GM18507 (cell line): Measurements from ENCODE around the gene NUCKS1.
"Not testable (repeated sequence)": the region's sequence is repeated elsewhere in the genome, so short reads cannot be mapped to it uniquely, and the experiment has no call there.

Experiments
- DNase-seq: peaks from one replicate; pipeline ENCODE4 v3.0.0; 2011; ENCODE audit warnings: low read depth; ENCODE audit not compliant: insufficient read length; ENCODE audit errors: extremely low spot score
- FAIRE-seq: peaks from 2 replicates; lab custom pipeline; 2011; peaks lifted over from hg19 to GRCh38; lab: Jason Lieb, UNC

The NUCKS1 gene

DNA sequence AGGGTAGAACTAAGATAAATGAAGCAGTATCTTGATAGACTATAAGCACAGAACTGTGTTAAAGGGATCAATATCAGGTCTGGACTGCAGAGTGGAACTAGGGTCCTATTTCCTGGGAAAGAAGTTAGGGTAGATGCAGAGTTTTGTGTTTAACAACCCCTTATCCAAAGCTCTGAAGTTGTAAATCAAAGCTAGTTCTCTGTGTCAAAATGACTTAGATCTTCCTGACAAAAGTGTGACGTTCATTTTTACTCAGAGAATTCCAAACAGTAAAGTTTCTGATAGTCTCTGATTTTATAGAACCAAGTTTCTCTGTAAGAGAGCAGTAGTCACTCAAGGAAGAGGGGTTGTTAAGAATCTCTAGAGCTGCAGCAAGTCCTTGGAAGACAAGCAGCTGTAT is 8.3 kb downstream of the NUCKS1 start:
- FAIRE-seq, result peak; percentile 9
- no peak for DNase-seq

DNA sequence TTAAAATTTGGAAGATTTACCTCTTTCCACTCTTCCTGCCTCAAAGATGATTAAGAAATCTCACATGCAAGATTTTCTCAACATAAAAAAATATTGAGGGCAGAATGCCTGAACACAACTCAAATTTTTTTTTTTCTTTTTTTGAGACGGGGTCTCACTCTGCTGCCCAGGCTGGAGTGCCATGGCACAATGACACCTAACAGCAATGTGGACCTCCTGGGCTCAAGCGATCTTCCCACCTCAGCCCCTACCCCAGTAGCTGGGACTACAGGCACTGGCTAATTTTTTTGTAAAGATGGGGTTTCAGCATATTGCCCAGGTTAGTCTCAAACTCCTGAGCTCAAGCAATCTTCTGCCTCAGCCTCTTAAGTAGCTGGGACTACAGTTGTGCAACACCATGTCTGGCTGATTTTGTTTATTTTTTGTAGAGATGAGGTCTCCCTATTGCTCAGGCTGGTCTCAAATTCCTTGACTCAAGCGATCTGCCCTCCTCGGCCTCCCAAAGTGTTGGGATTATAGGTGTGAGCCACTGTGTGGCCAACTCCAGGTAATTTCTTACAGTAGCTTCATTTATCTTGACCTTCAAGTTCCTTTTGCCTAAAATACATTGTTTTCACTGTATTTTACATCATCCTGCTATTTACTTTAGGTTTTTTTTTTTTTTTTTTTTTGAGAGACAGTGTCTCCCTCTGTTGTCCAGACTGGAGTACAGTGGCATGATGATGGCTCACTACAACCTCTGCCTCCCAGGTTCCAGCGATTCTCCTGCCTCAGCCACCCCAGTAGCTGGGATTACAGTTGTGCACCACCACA is 10.4 kb downstream of the NUCKS1 start:
- DNase-seq, result no peak
- FAIRE-seq, result no peak

GRCh38 chr1:205735218-205735617 is 14.8 kb downstream of the NUCKS1 start:
- DNase-seq (no peak), FAIRE-seq (no peak)

DNA sequence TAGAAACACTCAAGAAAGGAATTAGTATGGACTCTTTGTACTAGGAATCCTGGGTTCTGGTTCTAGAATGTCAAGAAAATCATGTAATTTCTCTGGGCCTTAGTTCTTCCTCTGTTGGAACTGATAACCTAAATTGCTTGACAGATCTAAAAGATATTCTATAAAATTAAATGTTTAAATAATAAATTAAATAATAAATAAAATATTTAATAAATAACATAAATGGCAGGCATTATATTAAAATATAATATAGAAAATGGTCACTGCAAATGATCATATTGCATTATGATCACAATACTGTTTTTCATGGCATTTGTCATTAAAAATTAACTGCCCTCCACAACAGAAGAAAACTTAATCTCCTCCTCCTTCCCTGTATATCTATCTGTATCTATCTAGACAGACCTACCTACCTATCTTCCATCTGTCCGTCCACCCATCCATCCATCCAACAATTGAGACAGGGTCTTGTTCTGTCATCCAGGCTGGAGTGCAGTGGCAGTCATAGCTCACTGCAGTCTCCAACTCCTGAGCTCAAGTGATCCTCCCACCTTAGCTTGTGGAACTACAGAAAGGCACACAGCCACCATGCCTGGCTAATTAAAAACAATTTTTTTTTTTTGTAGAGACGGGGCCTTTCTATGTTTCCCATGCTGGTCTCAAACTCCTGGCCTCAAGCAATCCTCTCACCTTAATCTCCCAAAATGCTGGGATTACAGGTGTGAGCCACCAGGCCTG is 16.4 kb downstream of the NUCKS1 start:
- DNase-seq (no peak), FAIRE-seq (no peak)

DNA sequence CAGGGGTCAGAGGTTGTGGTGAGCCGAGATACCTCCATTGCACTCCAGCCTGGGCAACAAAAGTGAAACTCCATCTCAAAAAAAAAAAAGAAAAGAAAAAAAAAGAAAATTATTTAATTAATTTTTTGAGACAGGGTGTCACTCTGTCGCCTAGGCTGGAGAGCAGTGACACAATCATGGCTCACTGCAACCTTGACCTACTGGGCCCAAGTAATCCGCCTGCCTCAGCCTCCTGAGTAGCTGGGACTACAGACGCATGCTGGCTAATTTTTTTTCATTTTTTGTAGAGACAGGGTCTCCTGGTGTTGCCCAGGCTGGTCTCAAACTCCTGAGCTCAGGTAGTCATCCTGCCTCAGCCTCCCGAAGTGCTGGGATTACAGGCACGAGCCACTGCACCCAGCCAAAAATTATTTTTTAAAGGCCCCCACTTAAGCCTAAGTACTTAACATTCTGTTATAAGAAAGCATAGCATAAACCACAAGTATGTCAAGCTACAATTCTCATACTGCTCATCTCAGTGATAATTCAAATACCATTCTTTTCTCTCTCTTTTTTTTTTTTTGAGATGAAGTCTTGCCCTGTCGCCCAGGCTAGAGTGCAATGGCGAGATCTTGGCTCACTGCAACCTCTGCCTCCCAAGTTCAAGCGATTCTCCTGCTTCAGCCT is 19.9 kb downstream of the NUCKS1 start:
- DNase-seq, result no peak
- FAIRE-seq, result no peak

- FAIRE-seq (no peak), DNase-seq (no peak)
These were observed 23.3 kb downstream of the NUCKS1 start for GRCh38 chr1:205726619-205727125.

DNA sequence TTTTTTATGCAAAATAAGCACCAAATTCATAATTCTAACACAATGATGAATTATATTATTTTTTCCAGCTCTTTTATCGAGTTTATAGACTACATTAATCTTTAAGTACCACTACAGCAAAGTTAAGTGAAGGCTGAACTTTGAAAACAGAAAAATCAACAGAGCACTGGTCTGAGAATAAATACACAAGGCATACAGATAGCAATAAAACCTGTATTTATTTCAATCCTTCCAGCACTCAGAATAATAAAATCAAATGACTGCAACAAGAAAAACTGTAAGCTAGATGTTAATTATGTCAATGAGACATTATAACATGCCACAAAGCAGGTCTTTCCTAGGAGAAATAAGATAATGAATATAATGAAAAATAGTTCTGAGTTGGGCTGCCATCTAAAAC is 24.5 kb downstream of the NUCKS1 start:
- DNase-seq (no peak), FAIRE-seq (no peak)

GRCh38 chr1:205720740-205721139 is 29.2 kb downstream of the NUCKS1 start:
- not testable (repeated sequence) for FAIRE-seq

DNA sequence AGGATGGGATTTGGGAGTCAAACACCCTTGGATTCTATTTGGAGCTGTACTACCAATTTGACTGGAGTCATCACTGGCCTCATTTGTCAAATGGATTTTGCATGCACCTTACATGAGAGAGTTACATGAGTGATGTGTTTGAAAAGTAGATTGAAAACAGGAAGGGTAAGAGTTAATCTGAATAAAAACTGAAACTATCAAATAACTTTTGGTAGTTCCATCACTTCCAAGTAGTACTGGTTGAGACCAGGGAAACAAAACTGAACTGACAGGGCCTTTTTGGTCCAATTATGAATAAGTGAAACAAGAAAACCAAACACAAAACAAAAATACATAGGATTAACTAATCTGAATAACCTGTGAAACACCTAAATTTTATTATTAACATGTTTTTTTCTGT is 30.2 kb downstream of the NUCKS1 start:
- FAIRE-seq, result no peak

More at GRCh38 chr1:205720740-205721139, 29.2 kb downstream of the NUCKS1 start:
- not testable (repeated sequence) for DNase-seq

GRCh38 chr1:205719015-205719414 is 31.0 kb downstream of the NUCKS1 start:
- DNase-seq (no peak), FAIRE-seq (no peak)

More for the DNA sequence above, 30.2 kb downstream of the NUCKS1 start:
- DNase-seq, result no peak

DNA sequence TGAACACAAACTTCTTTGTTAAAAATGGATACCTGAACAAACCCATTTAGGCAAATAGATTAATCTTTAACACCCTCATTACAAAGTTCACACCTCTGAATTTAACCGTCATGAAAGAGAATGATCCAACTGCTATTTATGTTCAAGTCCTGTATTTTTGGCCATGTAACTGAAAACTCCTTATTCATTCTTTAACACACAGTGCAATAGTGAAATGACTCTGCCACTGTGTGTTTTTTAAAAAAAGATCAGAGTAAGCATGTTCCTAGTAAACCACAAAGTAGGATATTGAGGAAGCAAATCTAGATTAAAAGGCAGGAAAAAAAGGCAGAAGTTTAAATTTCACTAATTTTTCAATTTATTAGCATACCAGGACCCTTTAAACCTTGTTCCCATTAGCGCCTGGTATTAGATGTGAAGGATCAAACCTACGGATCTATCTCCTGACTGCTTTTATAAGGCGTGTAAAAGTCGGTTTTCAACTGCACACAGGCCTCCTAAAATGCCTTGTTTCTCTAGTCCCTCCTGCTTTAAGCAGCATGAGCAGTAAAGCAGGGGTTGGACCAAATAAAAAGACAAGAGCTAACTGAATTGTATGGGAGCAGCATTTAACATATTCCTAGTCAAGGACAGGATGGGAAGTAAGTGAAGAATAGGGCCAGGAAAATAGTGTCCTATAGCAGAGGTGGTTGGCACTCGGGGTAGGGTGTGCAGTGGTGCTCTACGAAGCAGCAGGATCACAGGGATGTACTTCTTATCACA is 33.4 kb downstream of the NUCKS1 start:
- DNase-seq (no peak), FAIRE-seq (no peak)

- DNase-seq (no peak), FAIRE-seq (no peak)
These were observed 34.4 kb downstream of the NUCKS1 start for GRCh38 chr1:205715628-205716027.

GRCh38 chr1:205714906-205715246 is 35.1 kb downstream of the NUCKS1 start:
- FAIRE-seq, result no peak

GRCh38 chr1:205714190-205714905 is 35.6 kb downstream of the NUCKS1 start:
- FAIRE-seq, result no peak

More at GRCh38 chr1:205714906-205715246, 35.1 kb downstream of the NUCKS1 start:
- DNase-seq, result no peak

GRCh38 chr1:205711105-205712048 is 38.6 kb downstream of the NUCKS1 start:
- FAIRE-seq (peak; percentile 67), DNase-seq (no peak)

More at GRCh38 chr1:205714190-205714905, 35.6 kb downstream of the NUCKS1 start:
- DNase-seq, result no peak

- FAIRE-seq, result no peak
- no peak for DNase-seq
These were observed 39.5 kb downstream of the NUCKS1 start for GRCh38 chr1:205710201-205711062.

GRCh38 chr1:205709640-205710039 is 40.3 kb downstream of the NUCKS1 start:
- no peak for FAIRE-seq
- no peak for DNase-seq
